ENCODE measurements around the gene USP8. TPM values are rescaled to one million over a fixed set of nuclear protein-coding genes. Genes with fewer than 3 reads are reported as not detected.

Gene USP8
- total RNA-seq, 1 donor from 2014 or later: 83.1 TPM

- no peak for DNase-seq (ENCODE audit: low read depth)
These were observed 119.4 kb downstream of the USP8 start for GRCh38 chr15:50543556-50543955.

DNA sequence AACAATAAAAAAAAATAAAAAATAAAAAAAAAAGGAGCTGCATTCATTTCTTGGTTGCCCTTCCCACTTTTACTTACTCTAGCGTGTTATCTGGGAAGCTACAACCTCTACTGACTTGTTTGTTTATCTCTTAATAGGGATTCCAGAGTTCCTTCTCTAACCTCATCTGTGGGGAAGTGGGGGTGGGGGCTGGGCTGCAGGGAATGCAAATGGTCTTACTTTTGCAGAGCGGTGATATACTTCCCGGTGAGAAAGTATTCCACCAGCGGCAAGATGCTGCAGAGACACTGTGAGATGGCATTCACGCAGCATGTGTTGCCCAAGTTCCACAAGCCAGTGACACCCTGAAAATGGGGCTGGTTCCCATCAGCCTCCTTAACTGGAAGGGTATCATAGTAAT is 120.2 kb downstream of the USP8 start:
- DNase-seq (ENCODE audit: low read depth): no peak

GRCh38 chr15:50546566-50546965 is 122.4 kb downstream of the USP8 start, which contains the start of gene USP50:
Gene USP50, minus strand, starts transcription at chr15:50546666. Its CDS starts 141 bp downstream, at chr15:50546525.
- DNase-seq (ENCODE audit: low read depth): no peak

GRCh38 chr15:50549326-50549725 is 125.1 kb downstream of the USP8 start:
- DNase-seq (ENCODE audit: low read depth): peak; percentile 8

DNA sequence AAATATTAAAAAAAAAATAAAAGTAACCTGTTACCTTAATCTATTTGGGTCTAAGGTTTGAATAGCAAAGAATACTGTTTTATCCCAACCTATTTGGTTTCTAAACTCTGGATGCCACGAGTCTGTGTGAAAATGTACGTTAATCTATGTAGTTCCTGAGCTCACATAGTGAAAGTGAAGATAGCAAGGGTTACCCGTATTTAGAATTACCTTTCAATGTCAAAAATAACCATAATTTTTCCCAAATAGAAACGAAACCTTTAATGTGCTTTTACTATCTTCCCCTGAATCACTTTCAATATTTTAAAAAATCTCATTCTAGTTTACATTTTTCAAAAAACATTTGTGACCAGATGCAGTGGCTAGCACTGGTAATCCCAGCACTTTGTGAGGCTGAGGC is 128.0 kb downstream of the USP8 start:
- DNase-seq (ENCODE audit: low read depth): no peak

DNA sequence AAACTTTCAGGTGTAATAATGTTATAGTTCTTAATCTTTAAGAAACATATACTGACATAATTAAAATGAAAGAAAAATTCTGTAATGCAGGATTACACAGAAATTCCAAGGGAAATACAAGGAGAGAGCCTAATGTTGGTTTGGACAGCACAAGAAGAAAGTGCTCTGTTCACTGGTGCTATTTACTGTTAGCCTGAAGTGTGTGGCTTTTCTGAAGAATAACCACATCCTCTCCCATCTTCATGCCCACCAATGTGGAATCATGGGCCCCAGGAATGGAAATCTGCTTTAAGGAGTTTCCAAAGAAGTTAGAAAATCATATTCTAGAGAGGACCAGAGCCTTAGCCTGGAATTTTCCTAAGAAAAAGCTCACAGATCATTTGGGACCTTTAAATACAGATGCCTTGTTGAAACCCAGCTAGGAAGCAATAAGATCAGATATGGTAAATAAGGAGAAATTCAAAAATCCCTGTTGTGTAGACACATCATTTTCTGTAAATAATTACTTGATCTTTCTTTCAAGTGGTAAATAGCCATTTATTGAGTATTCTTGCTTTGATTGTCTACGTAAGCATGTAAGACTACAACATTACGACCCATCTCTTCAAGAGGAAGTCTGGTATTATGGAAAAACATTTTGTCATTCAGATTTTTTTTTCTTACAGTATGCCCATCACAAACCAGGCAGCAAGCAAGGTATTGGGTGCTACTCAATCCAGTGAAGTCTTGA is 132.6 kb downstream of the USP8 start:
- no peak for DNase-seq (ENCODE audit: low read depth)

DNA sequence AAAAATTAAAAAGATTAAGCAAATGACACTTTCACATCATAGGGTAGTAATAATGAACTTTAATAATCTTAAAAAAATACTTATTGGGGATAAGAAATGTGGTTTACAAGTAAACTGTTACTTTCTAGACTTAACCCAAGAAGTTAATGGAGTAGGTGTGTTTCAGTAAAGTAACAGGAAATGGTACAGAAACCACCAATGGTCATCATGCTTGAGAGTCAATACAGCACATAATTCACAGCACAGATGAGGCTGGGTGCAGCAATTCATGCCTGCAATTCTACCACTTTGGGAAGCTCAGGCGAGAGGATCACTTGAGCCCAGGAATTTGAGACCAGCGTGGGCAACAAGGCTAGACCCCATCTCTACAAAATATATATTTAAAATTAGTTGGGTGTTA is 133.8 kb downstream of the USP8 start:
- no peak for DNase-seq (ENCODE audit: low read depth)

GRCh38 chr15:50562735-50563640 is 138.8 kb downstream of the USP8 start:
- DNase-seq (ENCODE audit: low read depth): peak; percentile 51

- no peak for DNase-seq (ENCODE audit: low read depth)
These were observed 139.6 kb downstream of the USP8 start for GRCh38 chr15:50563756-50564155.

Other genes with a start within 250 kb of the USP8 start
- 2.8 and 6.8 TPM in 2 replicates for gene SLC27A2, start 242.2 kb upstream of the USP8 start, total RNA-seq
- not detected in 2 replicates for gene HDC, start 158.7 kb upstream of the USP8 start, total RNA-seq
- gene GABPB1, start 69.2 kb upstream of the USP8 start, total RNA-seq: 36.6 and 68.2 TPM in 2 replicates
- gene USP50, start 122.3 kb downstream of the USP8 start, total RNA-seq: 0.40 TPM in 1 of 2 replicates, not detected in the other